Progenitor cell of endocrine pancreas (in vitro differentiated cells): Measurements from ENCODE around the gene CORO2B. TPM values are rescaled to one million over a fixed set of nuclear protein-coding genes. Genes with fewer than 3 reads are reported as not detected.

ENCODE experiments used
- DNase-seq: peaks from one replicate; pipeline ENCODE4 v3.0.0; 2021; ENCODE audit warnings: low spot score; ENCODE audit not compliant: unreplicated experiment
- H3K27ac Mint-ChIP-seq: 2 replicates; pipeline ENCODE4 v1.8.0; 2021; ENCODE audit warnings: mild to moderate bottlenecking, moderate library complexity, mixed read lengths
- H3K27me3 Mint-ChIP-seq: 2 replicates; pipeline ENCODE4 v1.8.0; 2021; ENCODE audit warnings: mixed read lengths
- H3K36me3 Mint-ChIP-seq: 2 replicates; pipeline ENCODE4 v1.8.0; 2022; ENCODE audit warnings: mixed read lengths; ENCODE audit not compliant: insufficient read depth
- H3K4me1 Mint-ChIP-seq: 2 replicates; pipeline ENCODE4 v1.8.0; 2021; ENCODE audit warnings: low read depth, mixed read lengths
- H3K4me3 Mint-ChIP-seq: 2 replicates; pipeline ENCODE4 v1.8.0; 2021; ENCODE audit warnings: low read depth, mild to moderate bottlenecking, moderate library complexity, mixed read lengths
- H3K9me3 Mint-ChIP-seq: 2 replicates; pipeline ENCODE4 v1.8.0; 2021; ENCODE audit warnings: low read depth, mixed read lengths
- total RNA-seq: library from RNA; stranded (reverse); gene quantifications from 2 replicates; pipeline ENCODE4 v1.2.1, GENCODE V29; 2021
- TF ChIP-seq, protein P1 (sequence below): fragments of 200-600 bp; sonication (generic); IDR thresholded peaks from one replicate; pipeline ENCODE4 v1.5.0; 2021; ENCODE audit warnings: antibody characterized with exemption, mild to moderate bottlenecking; ENCODE audit not compliant: unreplicated experiment

CORO2B gene
- total RNA-seq, 1 donor from 2014 or later = 1.5 TPM

DNA sequence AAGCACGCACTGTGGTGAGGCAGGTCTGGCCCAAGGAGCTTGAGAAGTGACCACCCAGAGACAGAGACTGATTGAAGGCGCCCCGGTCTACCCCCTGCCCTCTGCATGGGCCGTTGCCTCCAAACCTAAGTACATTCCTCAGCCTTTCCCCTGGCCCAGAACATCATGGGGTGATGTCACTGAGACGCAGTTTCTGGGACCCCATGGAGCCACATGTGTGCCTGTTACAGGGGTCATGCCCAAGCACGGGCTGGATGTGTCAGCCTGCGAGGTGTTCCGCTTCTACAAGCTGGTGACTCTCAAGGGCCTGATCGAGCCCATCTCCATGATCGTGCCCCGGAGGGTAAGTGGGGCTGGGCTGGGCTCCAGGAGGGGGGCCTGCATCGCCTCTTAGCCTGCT, 139.7 kb downstream of the CORO2B start:
- DNase-seq = no peak
- TF ChIP-seq, protein P1, sequence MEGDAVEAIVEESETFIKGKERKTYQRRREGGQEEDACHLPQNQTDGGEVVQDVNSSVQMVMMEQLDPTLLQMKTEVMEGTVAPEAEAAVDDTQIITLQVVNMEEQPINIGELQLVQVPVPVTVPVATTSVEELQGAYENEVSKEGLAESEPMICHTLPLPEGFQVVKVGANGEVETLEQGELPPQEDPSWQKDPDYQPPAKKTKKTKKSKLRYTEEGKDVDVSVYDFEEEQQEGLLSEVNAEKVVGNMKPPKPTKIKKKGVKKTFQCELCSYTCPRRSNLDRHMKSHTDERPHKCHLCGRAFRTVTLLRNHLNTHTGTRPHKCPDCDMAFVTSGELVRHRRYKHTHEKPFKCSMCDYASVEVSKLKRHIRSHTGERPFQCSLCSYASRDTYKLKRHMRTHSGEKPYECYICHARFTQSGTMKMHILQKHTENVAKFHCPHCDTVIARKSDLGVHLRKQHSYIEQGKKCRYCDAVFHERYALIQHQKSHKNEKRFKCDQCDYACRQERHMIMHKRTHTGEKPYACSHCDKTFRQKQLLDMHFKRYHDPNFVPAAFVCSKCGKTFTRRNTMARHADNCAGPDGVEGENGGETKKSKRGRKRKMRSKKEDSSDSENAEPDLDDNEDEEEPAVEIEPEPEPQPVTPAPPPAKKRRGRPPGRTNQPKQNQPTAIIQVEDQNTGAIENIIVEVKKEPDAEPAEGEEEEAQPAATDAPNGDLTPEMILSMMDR = no peak
- H3K36me3 Mint-ChIP-seq = no peaks in the 10 kb centered on the region
- no peaks in the 10 kb centered on the region for H3K4me1 Mint-ChIP-seq
- H3K4me3 Mint-ChIP-seq = no peak overlapping the region
- peaks cover 18% of the 10 kb centered on the region for H3K27me3 Mint-ChIP-seq
- no peak overlapping the region for H3K27ac Mint-ChIP-seq
- H3K9me3 Mint-ChIP-seq = no peaks in the 10 kb centered on the region

DNA sequence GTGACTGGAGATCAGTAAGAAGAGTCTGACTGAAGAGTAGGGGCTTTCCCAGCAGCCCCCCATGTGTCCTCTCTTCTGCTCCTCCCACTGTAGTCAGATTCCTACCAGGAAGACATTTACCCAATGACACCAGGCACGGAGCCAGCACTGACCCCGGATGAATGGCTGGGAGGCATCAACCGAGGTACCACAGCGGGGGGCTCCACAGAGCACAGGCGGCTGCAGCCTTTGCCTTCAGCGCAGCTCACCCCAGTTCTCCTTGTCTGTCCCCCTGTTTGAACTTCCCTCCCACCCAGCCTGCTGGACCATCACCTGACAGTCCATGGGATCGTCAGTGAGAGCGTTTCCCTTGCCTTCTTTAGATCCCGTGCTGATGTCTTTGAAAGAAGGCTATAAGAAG, 140.3 kb downstream of the CORO2B start:
- Mint-ChIP-seq H3K4me3 (no peak overlapping the region), H3K9me3 (no peaks in the 10 kb centered on the region), H3K36me3 (no peaks in the 10 kb centered on the region), H3K27me3 (peaks cover 16% of the 10 kb centered on the region), H3K4me1 (no peaks in the 10 kb centered on the region), H3K27ac (no peak overlapping the region)
- no peak for DNase-seq
- TF ChIP-seq, protein P1 = no peak

DNA sequence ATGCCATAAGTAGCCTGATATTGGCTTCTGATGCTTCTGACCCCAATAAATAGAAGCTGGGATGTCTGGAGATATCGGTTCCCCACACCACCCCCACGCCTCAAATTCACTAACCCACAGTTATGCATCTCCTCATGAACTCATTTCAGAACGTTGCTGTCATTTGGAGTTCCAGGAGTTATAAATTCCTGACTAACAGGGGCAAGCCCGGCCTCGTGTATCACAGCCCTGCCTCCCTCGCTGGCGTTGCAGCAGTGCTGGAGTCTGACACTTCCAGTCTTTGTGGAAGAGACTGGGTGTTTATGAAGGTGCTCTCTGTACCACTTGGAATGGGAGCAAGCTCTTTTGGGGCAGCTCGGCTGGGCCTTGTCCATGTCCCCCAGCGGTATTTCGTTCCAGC, 140.9 kb downstream of the CORO2B start:
- Mint-ChIP-seq H3K4me3 (no peak overlapping the region), H3K36me3 (no peaks in the 10 kb centered on the region), H3K27ac (no peak overlapping the region), H3K9me3 (no peaks in the 10 kb centered on the region), H3K4me1 (no peaks in the 10 kb centered on the region), H3K27me3 (peaks cover 16% of the 10 kb centered on the region)
- TF ChIP-seq, protein P1 = no peak
- no peak for DNase-seq

DNA sequence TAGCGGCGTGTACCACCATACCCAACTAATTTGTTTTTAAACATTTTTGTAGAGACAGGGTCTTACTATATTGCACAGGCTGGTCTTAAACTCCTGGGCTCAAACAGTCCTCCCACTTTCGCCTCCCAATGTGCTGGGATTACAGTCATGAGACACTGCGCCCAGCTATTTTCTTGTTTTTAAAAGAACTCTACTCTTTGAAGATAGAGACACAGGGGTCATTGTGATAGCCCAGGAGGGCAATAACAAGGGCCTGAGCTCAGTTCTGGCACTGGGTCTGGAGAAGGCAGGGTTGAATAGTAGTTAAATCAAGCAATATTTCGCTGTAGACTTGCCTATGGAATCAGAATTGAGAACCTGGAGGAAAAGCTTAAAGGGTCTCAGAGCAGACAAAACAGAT, 143.1 kb downstream of the CORO2B start:
- H3K27ac Mint-ChIP-seq = no peak overlapping the region
- no peaks in the 10 kb centered on the region for H3K9me3 Mint-ChIP-seq
- TF ChIP-seq, protein P1 = no peak
- no peaks in the 10 kb centered on the region for H3K4me1 Mint-ChIP-seq
- H3K27me3 Mint-ChIP-seq = peaks cover 20% of the 10 kb centered on the region
- no peak overlapping the region for H3K4me3 Mint-ChIP-seq
- DNase-seq = no peak
- H3K36me3 Mint-ChIP-seq = no peaks in the 10 kb centered on the region

DNA sequence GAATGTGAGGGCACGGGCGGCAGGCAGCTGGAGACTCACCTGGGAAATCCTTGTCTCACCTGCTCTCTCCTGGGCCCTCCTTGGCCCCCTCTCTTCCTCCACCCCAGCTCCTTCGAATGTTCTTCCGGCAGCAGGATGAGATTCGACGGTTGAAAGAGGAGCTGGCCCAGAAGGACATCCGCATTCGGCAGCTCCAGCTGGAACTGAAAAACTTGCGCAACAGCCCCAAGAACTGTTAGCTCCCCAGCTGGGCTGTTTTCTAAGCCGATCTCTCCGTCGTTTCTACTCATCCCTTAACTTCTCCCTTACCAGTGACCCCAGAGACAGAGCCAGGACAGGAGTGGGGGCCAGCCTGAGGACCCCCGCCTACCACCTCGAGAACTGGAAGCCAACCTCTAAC, 146.9 kb downstream of the CORO2B start:
- H3K9me3 Mint-ChIP-seq = no peaks in the 10 kb centered on the region
- no peak overlapping the region for H3K4me3 Mint-ChIP-seq
- H3K4me1 Mint-ChIP-seq = peaks cover 2% of the 10 kb centered on the region
- peaks cover 12% of the 10 kb centered on the region for H3K27me3 Mint-ChIP-seq
- no peak overlapping the region for H3K27ac Mint-ChIP-seq
- no peaks in the 10 kb centered on the region for H3K36me3 Mint-ChIP-seq
- DNase-seq = no peak
- TF ChIP-seq, protein P1 = no peak
